SK-N-SH treated with all-trans-retinoic acid at 6 μM for 48 hours (cell line): ENCODE measurements around the gene ANKS3.

ENCODE experiments used
- ATAC-seq: fragments of 200-7000 bp; cut with Tn5 transposase; 3 replicates; pipeline ENCODE4 v1.9.1; 2020; ENCODE audit warnings: mild to moderate bottlenecking, moderate library complexity
- BACH2 ChIP-seq: fragments of 250-450 bp; sonication (Bioruptor Pico); IDR thresholded peaks from 2 replicates; pipeline ENCODE4 v1.9.0; 2021; ENCODE audit warnings: mild to moderate bottlenecking, borderline replicate concordance
- TCF4 ChIP-seq: fragments of 250-450 bp; sonication (Bioruptor Pico); IDR thresholded peaks from 2 replicates; pipeline ENCODE4 v1.8.0; 2021; ENCODE audit warnings: mild to moderate bottlenecking, moderate library complexity, borderline replicate concordance

The ANKS3 gene

GRCh38 chr16:4646773-4647643 lies 87.1 kb downstream of the ANKS3 start:
- no peak for ATAC-seq
- no peak for TF ChIP-seq TCF4 (CRISPR knock-in tag)
- no peak for TF ChIP-seq BACH2 (CRISPR knock-in tag)
